GM12878 (cell line): ENCODE results near the gene ADCY5. TPM values are rescaled to one million over a fixed set of nuclear protein-coding genes. Genes with fewer than 3 reads are reported as not detected.

Experiments
- ATAC-seq: fragments of 200-7000 bp; cut with Tn5 transposase; 3 replicates; pipeline ENCODE4 v1.9.1; 2020; ENCODE audit warnings: mild to moderate bottlenecking, moderate library complexity
- BruUV-seq: library from RNA; stranded (reverse); fragments of 400-500 nt; replicated peaks from 2 replicates; lab custom pipeline; 2021; lab: Mats Ljungman, UMichigan
- CTCF ChIA-PET: fragments of 300-600 bp; sonication (Branson Sonifier 250); formaldehyde crosslinking; extraction: SDS; loops from one replicate; lab custom pipeline; 2021; ENCODE audit warnings: inconsistent platforms; lab: Yijun Ruan, JAX
- POLR2A ChIA-PET: fragments of 350-600 bp; formaldehyde crosslinking; extraction: SDS; loops from one replicate; lab custom pipeline; 2021; ENCODE audit warnings: inconsistent platforms; lab: Charles Lee
- RAD21 ChIA-PET: fragments of 300-600 bp; sonication (Branson Sonifier 250); formaldehyde crosslinking; loops from one replicate; lab custom pipeline; 2023; ENCODE audit warnings: antibody characterized with exemption; ENCODE audit not compliant: unreplicated experiment; lab: Charles Lee
- SMC1A ChIA-PET: fragments of 300-600 bp; sonication (Branson Sonifier 250); formaldehyde crosslinking; loops from one replicate; lab custom pipeline; 2023; ENCODE audit not compliant: unreplicated experiment, uncharacterized antibody; lab: Charles Lee
- DNase-seq: peaks from one replicate; pipeline ENCODE4 v3.0.0-alpha.2; 2011; ENCODE audit warnings: low read depth, low spot score
- FAIRE-seq: peaks from 3 replicates; lab custom pipeline; 2011; peaks lifted over from hg19 to GRCh38; lab: Jason Lieb, UNC
- H2AFZ ChIP-seq: 2 replicates; pipeline ENCODE4 v1.6.0; 2011; ENCODE audit warnings: low read depth, low read length, control low read depth; ENCODE audit not compliant: control insufficient read depth
- H3K27ac ChIP-seq: 2 replicates; pipeline ENCODE4 v1.5.1; 2011; ENCODE audit warnings: control low read depth; ENCODE audit not compliant: control insufficient read depth, insufficient read depth
- H3K27me3 ChIP-seq, 2 experiments: replicated peaks in 1 of 2; 2 replicates each; pipeline versions ENCODE4 v1.6.0 to v1.6.1; 2011; ENCODE audit warnings: low read length in 1 of 2; ENCODE audit not compliant: control insufficient read depth in 2 of 2, insufficient read depth in 2 of 2
- H3K36me3 ChIP-seq, 2 experiments: 2 replicates each; pipeline ENCODE4 v1.5.1; 2011; ENCODE audit warnings: low read length in 1 of 2; ENCODE audit not compliant: control insufficient read depth in 2 of 2, insufficient read depth in 2 of 2
- H3K4me1 ChIP-seq: 2 replicates; pipeline ENCODE4 v1.6.1; 2011; ENCODE audit warnings: mild to moderate bottlenecking, low read length, moderate library complexity, mixed read lengths; ENCODE audit not compliant: control insufficient read depth, insufficient read depth
- H3K4me2 ChIP-seq: 2 replicates; pipeline ENCODE4 v1.6.0; 2011; ENCODE audit warnings: control low read depth; ENCODE audit not compliant: control insufficient read depth, insufficient read depth
- H3K4me3 ChIP-seq: fragments of 200-600 bp; sonication (generic); 2 replicates; pipeline ENCODE4 v1.5.1; 2016
- H3K79me2 ChIP-seq: 2 replicates; pipeline ENCODE4 v1.6.0; 2011; ENCODE audit warnings: low read length; ENCODE audit not compliant: control insufficient read depth, insufficient read depth
- H3K9ac ChIP-seq: 2 replicates; pipeline ENCODE4 v1.8.0; 2011; ENCODE audit warnings: low read length, control low read depth, mixed read lengths; ENCODE audit not compliant: control insufficient read depth, insufficient read depth
- H3K9me3 ChIP-seq: replicated peaks from 3 replicates; pipeline ENCODE4 v1.5.1; 2011; ENCODE audit warnings: mild to moderate bottlenecking, low read length; ENCODE audit not compliant: control insufficient read depth, insufficient read depth
- H4K20me1 ChIP-seq: 2 replicates; pipeline ENCODE4 v1.6.0; 2011; ENCODE audit not compliant: control insufficient read depth, insufficient read depth
- CBFB ChIP-seq: IDR thresholded peaks from 2 replicates; pipeline ENCODE4 v1.6.1; 2016; ENCODE audit warnings: antibody characterized with exemption, low read depth
- CEBPB ChIP-seq, 2 experiments: fragments of 150-350 bp in 1 of 2; IDR thresholded peaks; 2 replicates each; pipeline ENCODE4 v1.6.1; 2012 to 2014; ENCODE audit warnings: low read depth in 2 of 2, low read length in 2 of 2, borderline replicate concordance in 1 of 2, inconsistent platforms in 1 of 2
- GABPA ChIP-seq: IDR thresholded peaks from 2 replicates; pipeline ENCODE4 v1.6.1; 2014; ENCODE audit warnings: antibody characterized with exemption, low read depth, mild to moderate bottlenecking, inconsistent platforms
- NR2C1 ChIP-seq: fragments of 450-650 bp; IDR thresholded peaks from 2 replicates; pipeline ENCODE4 v1.6.1; 2017; ENCODE audit warnings: antibody characterized with exemption, mild to moderate bottlenecking, moderate library complexity
- PML ChIP-seq: IDR thresholded peaks from 2 replicates; pipeline ENCODE4 v1.6.1; 2012; ENCODE audit warnings: low read length, inconsistent platforms
- POU2F2 ChIP-seq: IDR thresholded peaks from 3 replicates; pipeline ENCODE4 v1.6.1; 2011; ENCODE audit warnings: low read depth, mild to moderate bottlenecking, low read length, borderline replicate concordance
- SIX5 ChIP-seq: IDR thresholded peaks from 2 replicates; pipeline ENCODE4 v1.6.1; 2011; ENCODE audit warnings: mild to moderate bottlenecking, low read depth, low read length, moderate library complexity; ENCODE audit not compliant: severe bottlenecking
- SUPT20H ChIP-seq: IDR thresholded peaks from 2 replicates; pipeline ENCODE4 v1.6.1; 2011; ENCODE audit warnings: low read depth, mild to moderate bottlenecking, low read length, moderate library complexity, borderline replicate concordance; ENCODE audit not compliant: control insufficient read depth
- ZNF207 ChIP-seq: fragments of 450-650 bp; IDR thresholded peaks from 2 replicates; pipeline ENCODE4 v1.6.1; 2014; ENCODE audit warnings: antibody characterized with exemption, mild to moderate bottlenecking, borderline replicate concordance
- ZNF24 ChIP-seq: fragments of 450-650 bp; IDR thresholded peaks from 2 replicates; pipeline ENCODE4 v1.6.1; 2017; ENCODE audit warnings: antibody characterized with exemption, mild to moderate bottlenecking
- ZNF384 ChIP-seq: IDR thresholded peaks from 2 replicates; pipeline ENCODE4 v1.6.1; 2012; ENCODE audit warnings: low read depth, mild to moderate bottlenecking, low read length, improper control_type of control experiment, borderline replicate concordance
- WGBS: methylation state at CpG from one replicate; pipeline ENCODE4 v1.1.6; 2016; ENCODE audit warnings: low lambda C conversion rate; ENCODE audit not compliant: insufficient replicate concordance, insufficient coverage; ENCODE audit errors: missing lambda C conversion rate; 5-methylcytosine and 5-hydroxymethylcytosine counted together
- in situ Hi-C: fragments of 300-500 bp; cut with MboI; formaldehyde crosslinking; loops from 9 replicates; pipeline ENCODE4 v1.14.3; 2018; ENCODE audit warnings: mixed read lengths
- intact Hi-C: fragments of 100-400 bp; cut with micrococcal nuclease; formaldehyde crosslinking; loops from one replicate; pipeline ENCODE4 v1.14.2; 2022; ENCODE audit not compliant: unreplicated experiment
- polyA plus RNA-seq, 11 experiments: library from polyadenylated mRNA; depleted of rRNA in 4 of 11; unstranded in 6 of 11; stranded (reverse) in 5 of 11; fragments of >200 nt; fragmentation: Nextera tagmentation in 4 of 11; fragmentation: Illumina TruSeq in 1 of 11; extraction: Ambion mirVana in 4 of 11; extraction: Trizol in 1 of 11; gene quantifications; 1 replicate in 1 of 11; 2 replicates in 10 of 11; pipeline versions ENCODE4 v1.2.1 to v1.2.3, GENCODE V29; 2011 to 2016; ENCODE audit warnings: inconsistent platforms in 2 of 11, missing spikeins in 2 of 11, low read depth in 1 of 11
- total RNA-seq, 4 experiments: library from RNA; depleted of rRNA in 3 of 4; stranded (reverse); fragments of >200 nt in 3 of 4; fragmentation: Illumina TruSeq in 1 of 4; extraction: Trizol in 1 of 4; gene quantifications; 2 replicates each; pipeline versions ENCODE4 v1.2.1 to v1.2.3, GENCODE V29; 2013 to 2021
- TF ChIP-seq, protein P1 (sequence below): fragments of 450-650 bp; IDR thresholded peaks from 2 replicates; pipeline ENCODE4 v1.6.1; 2016; ENCODE audit warnings: mild to moderate bottlenecking, moderate library complexity, borderline replicate concordance
- TF ChIP-seq, protein P2 (sequence below): IDR thresholded peaks from 2 replicates; pipeline ENCODE4 v1.6.1; 2012; ENCODE audit warnings: low read length, inconsistent platforms

Gene ADCY5
- total and polyA plus RNA-seq, 10 of the 15 experiments (the other 5 are each of a cell fraction or from before 2014, with no cell fraction given) = under 0.01 to 0.24 (median 0.02) TPM; not detected in 4

DNA sequence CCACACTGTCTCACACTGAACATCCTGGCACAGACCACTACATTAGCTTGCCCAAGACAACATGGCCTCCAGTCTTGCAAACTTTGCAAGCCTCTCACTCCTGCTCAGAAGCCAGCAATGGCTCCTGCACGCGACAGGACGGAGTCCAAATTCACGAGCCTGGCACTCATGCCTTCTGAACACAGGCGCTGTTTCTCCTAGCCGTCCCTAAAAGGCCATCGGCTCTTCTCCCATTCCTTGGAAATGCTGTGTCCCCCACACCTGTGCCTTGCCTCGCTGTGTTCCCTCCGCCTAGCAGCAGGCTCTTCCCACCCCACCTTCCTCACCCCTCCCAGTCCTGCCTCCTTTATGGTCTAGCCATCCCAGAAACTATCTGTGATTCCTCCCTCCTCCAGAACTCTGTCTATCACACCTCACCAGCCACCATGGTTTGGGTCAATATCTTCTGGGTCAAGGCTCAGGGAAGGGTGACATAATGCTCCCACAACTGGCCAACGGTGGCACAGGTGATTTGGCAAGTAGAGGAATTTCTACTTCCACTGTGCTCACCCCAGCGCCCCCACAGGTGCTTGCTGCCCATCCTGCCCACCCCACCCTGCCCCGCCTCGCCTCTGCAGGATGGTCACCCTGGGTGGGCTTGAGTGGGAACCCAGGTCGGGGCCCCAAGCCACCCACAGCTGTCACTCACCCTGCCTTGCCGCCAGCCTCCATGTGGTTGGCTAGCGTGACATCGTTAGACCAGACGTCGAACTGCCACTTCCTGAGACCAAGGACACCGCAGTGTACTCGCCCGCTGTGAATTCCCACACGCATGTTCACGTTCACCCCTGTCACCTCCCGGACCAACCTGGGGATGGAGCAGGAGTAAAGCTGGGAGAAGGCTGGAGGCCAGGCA, 120.7 kb downstream of the ADCY5 start:
- SMC1A ChIA-PET = interaction anchor here (1.2 kb wide), 2 partner anchors 166 to 223 kb away, joined by 4 to 5 read pairs; no protein-coding TSS in a partner anchor
- no peaks in the 10 kb centered on the region for H3K4me1 ChIP-seq
- 48% methylated on average over 24 of the region's 25 CpGs for WGBS
- ATAC-seq = no peak
- no peak overlapping the region for H3K27ac ChIP-seq
- no peak overlapping the region for H3K9ac ChIP-seq
- no peak overlapping the region for H3K4me2 ChIP-seq
- RAD21 ChIA-PET = interaction anchor here (1.2 to 3.2 kb wide), 2 partner anchors 162 to 231 kb away, joined by 7 to 21 read pairs; no protein-coding TSS in a partner anchor
- H4K20me1 ChIP-seq = no peaks in the 10 kb centered on the region; the same call in 1 of the 2 replicates
- no peaks in the 10 kb centered on the region for H3K36me3 ChIP-seq
- no peaks in the 10 kb centered on the region; a peak in 3 of 4 replicates for H3K27me3 ChIP-seq
- BruUV-seq = no TSS peak
- no peak for DNase-seq
- no peaks in the 10 kb centered on the region for H3K79me2 ChIP-seq
- POLR2A ChIA-PET = no interaction called here
- FAIRE-seq = no peak
- H3K4me3 ChIP-seq = no peak overlapping the region
- no peaks in the 10 kb centered on the region for H3K9me3 ChIP-seq
- CTCF ChIA-PET = interaction anchor here (1.1 to 7.9 kb wide), 4 partner anchors 15 to 232 kb away, joined by 3 to 93 read pairs (median 28); no protein-coding TSS in a partner anchor
- no peak overlapping the region for H2AFZ ChIP-seq
- intact Hi-C loops (no loop called here), in situ Hi-C loops (loop anchor here (5.0 kb wide), 2 partner anchors 159 to 229 kb away; no protein-coding TSS in a partner anchor)
- TF ChIP-seq CEBPB (IDR thresholded peaks at IDR 0.05; ENCODE audit: borderline replicate concordance in 1 of 2, low read depth in 2 of 2, low read length in 2 of 2) (no peak), ZNF207 (no peak), ZNF384 (no peak), GABPA (no peak), NR2C1 (no peak), SIX5 (no peak), POU2F2 (no peak), PML (no peak), ZNF24 (no peak), SUPT20H (no peak), CBFB (no peak)
- TF ChIP-seq, protein P1, sequence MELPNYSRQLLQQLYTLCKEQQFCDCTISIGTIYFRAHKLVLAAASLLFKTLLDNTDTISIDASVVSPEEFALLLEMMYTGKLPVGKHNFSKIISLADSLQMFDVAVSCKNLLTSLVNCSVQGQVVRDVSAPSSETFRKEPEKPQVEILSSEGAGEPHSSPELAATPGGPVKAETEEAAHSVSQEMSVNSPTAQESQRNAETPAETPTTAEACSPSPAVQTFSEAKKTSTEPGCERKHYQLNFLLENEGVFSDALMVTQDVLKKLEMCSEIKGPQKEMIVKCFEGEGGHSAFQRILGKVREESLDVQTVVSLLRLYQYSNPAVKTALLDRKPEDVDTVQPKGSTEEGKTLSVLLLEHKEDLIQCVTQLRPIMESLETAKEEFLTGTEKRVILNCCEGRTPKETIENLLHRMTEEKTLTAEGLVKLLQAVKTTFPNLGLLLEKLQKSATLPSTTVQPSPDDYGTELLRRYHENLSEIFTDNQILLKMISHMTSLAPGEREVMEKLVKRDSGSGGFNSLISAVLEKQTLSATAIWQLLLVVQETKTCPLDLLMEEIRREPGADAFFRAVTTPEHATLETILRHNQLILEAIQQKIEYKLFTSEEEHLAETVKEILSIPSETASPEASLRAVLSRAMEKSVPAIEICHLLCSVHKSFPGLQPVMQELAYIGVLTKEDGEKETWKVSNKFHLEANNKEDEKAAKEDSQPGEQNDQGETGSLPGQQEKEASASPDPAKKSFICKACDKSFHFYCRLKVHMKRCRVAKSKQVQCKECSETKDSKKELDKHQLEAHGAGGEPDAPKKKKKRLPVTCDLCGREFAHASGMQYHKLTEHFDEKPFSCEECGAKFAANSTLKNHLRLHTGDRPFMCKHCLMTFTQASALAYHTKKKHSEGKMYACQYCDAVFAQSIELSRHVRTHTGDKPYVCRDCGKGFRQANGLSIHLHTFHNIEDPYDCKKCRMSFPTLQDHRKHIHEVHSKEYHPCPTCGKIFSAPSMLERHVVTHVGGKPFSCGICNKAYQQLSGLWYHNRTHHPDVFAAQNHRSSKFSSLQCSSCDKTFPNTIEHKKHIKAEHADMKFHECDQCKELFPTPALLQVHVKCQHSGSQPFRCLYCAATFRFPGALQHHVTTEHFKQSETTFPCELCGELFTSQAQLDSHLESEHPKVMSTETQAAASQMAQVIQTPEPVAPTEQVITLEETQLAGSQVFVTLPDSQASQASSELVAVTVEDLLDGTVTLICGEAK = no peak
- TF ChIP-seq, protein P2, sequence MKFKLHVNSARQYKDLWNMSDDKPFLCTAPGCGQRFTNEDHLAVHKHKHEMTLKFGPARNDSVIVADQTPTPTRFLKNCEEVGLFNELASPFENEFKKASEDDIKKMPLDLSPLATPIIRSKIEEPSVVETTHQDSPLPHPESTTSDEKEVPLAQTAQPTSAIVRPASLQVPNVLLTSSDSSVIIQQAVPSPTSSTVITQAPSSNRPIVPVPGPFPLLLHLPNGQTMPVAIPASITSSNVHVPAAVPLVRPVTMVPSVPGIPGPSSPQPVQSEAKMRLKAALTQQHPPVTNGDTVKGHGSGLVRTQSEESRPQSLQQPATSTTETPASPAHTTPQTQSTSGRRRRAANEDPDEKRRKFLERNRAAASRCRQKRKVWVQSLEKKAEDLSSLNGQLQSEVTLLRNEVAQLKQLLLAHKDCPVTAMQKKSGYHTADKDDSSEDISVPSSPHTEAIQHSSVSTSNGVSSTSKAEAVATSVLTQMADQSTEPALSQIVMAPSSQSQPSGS = no peak
